ENCODE data around the gene OR6T1. TPM values are rescaled to one million over a fixed set of nuclear protein-coding genes. Genes with fewer than 3 reads are reported as not detected.

OR6T1 gene
- total RNA-seq: 0.34 TPM in 1 of 2 replicates, not detected in the other

- H3K4me3 ChIP-seq (ENCODE audit: low read depth, low read length): no peak within 1 kb of the TSS
- no peak for TF ChIP-seq CTCF (IDR thresholded peaks at IDR 0.05; ENCODE audit: insufficient read depth, low read length, poor library complexity, severe bottlenecking)
- no peaks in the 10 kb centered on the region for H3K27me3 ChIP-seq (ENCODE audit: control insufficient read depth, insufficient read depth, low read length)
- no peak for DNase-seq (ENCODE audit: low read depth)
- no peaks in the 10 kb centered on the region for H3K36me3 ChIP-seq (ENCODE audit: control insufficient read depth, insufficient read depth, low read length)
These were observed at the start of gene OR6T1 for GRCh38 chr11:123943738-123944137. TSS of gene OR6T1 (minus strand) at chr11:123943838. CDS start at chr11:123943838, 0 bp downstream.

GRCh38 chr11:123979311-123979710 lies 35.7 kb upstream of the OR6T1 start:
- no peak for TF ChIP-seq CTCF (IDR thresholded peaks at IDR 0.05; ENCODE audit: insufficient read depth, low read length, poor library complexity, severe bottlenecking)
- H3K4me3 ChIP-seq (ENCODE audit: low read depth, low read length): no peak overlapping the region
- no peak for DNase-seq (ENCODE audit: low read depth)
- H3K27me3 ChIP-seq (ENCODE audit: control insufficient read depth, insufficient read depth, low read length): no peaks in the 10 kb centered on the region
- no peaks in the 10 kb centered on the region for H3K36me3 ChIP-seq (ENCODE audit: control insufficient read depth, insufficient read depth, low read length)

- no peak for TF ChIP-seq CTCF (IDR thresholded peaks at IDR 0.05; ENCODE audit: insufficient read depth, low read length, poor library complexity, severe bottlenecking)
- Histone ChIP-seq H3K36me3 (ENCODE audit: control insufficient read depth, insufficient read depth, low read length) (no peaks in the 10 kb centered on the region), H3K27me3 (ENCODE audit: control insufficient read depth, insufficient read depth, low read length) (no peaks in the 10 kb centered on the region), H3K4me3 (ENCODE audit: low read depth, low read length) (no peak within 1 kb of the TSS)
- no peak for DNase-seq (ENCODE audit: low read depth)
These were observed 34.2 kb upstream of the OR6T1 start, which contains the start of gene OR10S1 for GRCh38 chr11:123977731-123978347. TSS of gene OR10S1 (minus strand) at chr11:123977781. CDS start at chr11:123977664, 117 bp downstream.

GRCh38 chr11:123976770-123977560 lies 33.3 kb upstream of the OR6T1 start:
- DNase-seq (ENCODE audit: low read depth): no peak
- no peak overlapping the region for H3K4me3 ChIP-seq (ENCODE audit: low read depth, low read length)
- TF ChIP-seq CTCF (IDR thresholded peaks at IDR 0.05; ENCODE audit: insufficient read depth, low read length, poor library complexity, severe bottlenecking): no peak
- no peaks in the 10 kb centered on the region for H3K36me3 ChIP-seq (ENCODE audit: control insufficient read depth, insufficient read depth, low read length)
- H3K27me3 ChIP-seq (ENCODE audit: control insufficient read depth, insufficient read depth, low read length): no peaks in the 10 kb centered on the region

- Histone ChIP-seq H3K4me3 (ENCODE audit: low read depth, low read length) (no peak overlapping the region), H3K36me3 (ENCODE audit: control insufficient read depth, insufficient read depth, low read length) (no peaks in the 10 kb centered on the region), H3K27me3 (ENCODE audit: control insufficient read depth, insufficient read depth, low read length) (no peaks in the 10 kb centered on the region)
- peak; percentile 53 for DNase-seq (ENCODE audit: low read depth)
- no peak for TF ChIP-seq CTCF (IDR thresholded peaks at IDR 0.05; ENCODE audit: insufficient read depth, low read length, poor library complexity, severe bottlenecking)
These were observed 30.2 kb upstream of the OR6T1 start for GRCh38 chr11:123973816-123974215.
